MCF 10A (cell line): ENCODE data around the gene PEAK1. TPM values are rescaled to one million over a fixed set of nuclear protein-coding genes. Genes with fewer than 3 reads are reported as not detected.

ENCODE experiments used
- BruUV-seq: library from RNA; stranded (reverse); fragments of 400-500 nt; replicated peaks from 2 replicates; lab custom pipeline; 2021; lab: Mats Ljungman, UMichigan
- CTCF ChIA-PET: fragments of 300-600 bp; sonication (Branson Sonifier 250); formaldehyde crosslinking; extraction: SDS; loops from one replicate; lab custom pipeline; 2021; ENCODE audit warnings: antibody characterized with exemption, inconsistent platforms; lab: Yijun Ruan, JAX
- POLR2A ChIA-PET: fragments of 300-600, 350-650 bp; sonication (Branson Sonifier 250); formaldehyde crosslinking; extraction: SDS; loops from one replicate; lab custom pipeline; 2020; ENCODE audit warnings: antibody characterized with exemption, inconsistent platforms; lab: Yijun Ruan, JAX
- DNase-seq: peaks from one replicate; pipeline ENCODE4 v3.0.0-alpha.2; 2018; ENCODE audit not compliant: unreplicated experiment
- H3K27ac Mint-ChIP-seq: one replicate; pipeline ENCODE4 v1.8.0; 2022; ENCODE audit warnings: mild to moderate bottlenecking, low read depth, mixed read lengths; ENCODE audit not compliant: unreplicated experiment
- H3K27me3 Mint-ChIP-seq: one replicate; pipeline ENCODE4 v1.8.0; 2022; ENCODE audit warnings: mixed read lengths; ENCODE audit not compliant: insufficient read depth, unreplicated experiment
- H3K36me3 Mint-ChIP-seq: one replicate; pipeline ENCODE4 v1.8.0; 2022; ENCODE audit warnings: mild to moderate bottlenecking, moderate library complexity, mixed read lengths; ENCODE audit not compliant: insufficient read depth, unreplicated experiment
- H3K4me1 Mint-ChIP-seq: one replicate; pipeline ENCODE4 v1.8.0; 2022; ENCODE audit warnings: mixed read lengths; ENCODE audit not compliant: insufficient read depth, unreplicated experiment
- H3K4me3 Mint-ChIP-seq: one replicate; pipeline ENCODE4 v1.8.0; 2022; ENCODE audit warnings: mild to moderate bottlenecking, moderate library complexity, mixed read lengths; ENCODE audit not compliant: unreplicated experiment
- H3K9me3 Mint-ChIP-seq: one replicate; pipeline ENCODE4 v1.8.0; 2022; ENCODE audit warnings: mixed read lengths; ENCODE audit not compliant: unreplicated experiment
- CTCF ChIP-seq: fragments of 200-600 bp; IDR thresholded peaks from one replicate; pipeline ENCODE4 v1.8.0; 2022; ENCODE audit warnings: antibody characterized with exemption, mild to moderate bottlenecking; ENCODE audit not compliant: unreplicated experiment
- intact Hi-C: fragments of 100-400 bp; cut with micrococcal nuclease; formaldehyde crosslinking; loops from 2 replicates; pipeline ENCODE4 v1.14.1; 2022
- total RNA-seq: library from RNA; stranded (reverse); gene quantifications from 2 replicates; pipeline ENCODE4 v1.2.3, GENCODE V29; 2022

Gene PEAK1
- total RNA-seq, 1 experiment from 2014 or later = 20.0 TPM

- ChIA-PET CTCF (no interaction called here), POLR2A (no interaction called here)
- BruUV-seq = no TSS peak
- intact Hi-C loops = no loop called here
- TF ChIP-seq CTCF = no peak
- Mint-ChIP-seq H3K27me3 (no peaks in the 10 kb centered on the region), H3K9me3 (no peaks in the 10 kb centered on the region), H3K36me3 (no peaks in the 10 kb centered on the region), H3K27ac (no peak overlapping the region), H3K4me1 (peaks cover 18% of the 10 kb centered on the region), H3K4me3 (no peak overlapping the region)
- DNase-seq = no peak
Observed at GRCh38 chr15:77414789-77415442, 5.0 kb downstream of the PEAK1 start.

- TF ChIP-seq CTCF = no peak
- ChIA-PET CTCF (no interaction called here), POLR2A (no interaction called here)
- Mint-ChIP-seq H3K4me1 (peaks cover 19% of the 10 kb centered on the region), H3K36me3 (no peaks in the 10 kb centered on the region), H3K27me3 (no peaks in the 10 kb centered on the region), H3K9me3 (no peaks in the 10 kb centered on the region), H3K4me3 (no peak overlapping the region), H3K27ac (no peak overlapping the region)
- no TSS peak for BruUV-seq
- DNase-seq = no peak
- intact Hi-C loops = no loop called here
Observed at GRCh38 chr15:77413699-77414349, 6.1 kb downstream of the PEAK1 start.

GRCh38 chr15:77412972-77413698 lies 6.8 kb downstream of the PEAK1 start:
- no peaks in the 10 kb centered on the region for H3K9me3 Mint-ChIP-seq
- H3K27ac Mint-ChIP-seq = no peak overlapping the region
- ChIA-PET CTCF (interaction anchor here (0.6 kb wide), 1 partner anchor 221 kb away, joined by 3 read pairs; no protein-coding TSS in a partner anchor), POLR2A (no interaction called here)
- no peak for TF ChIP-seq CTCF
- peaks cover 13% of the 10 kb centered on the region for H3K4me1 Mint-ChIP-seq
- DNase-seq = no peak
- no peak overlapping the region for H3K4me3 Mint-ChIP-seq
- no peaks in the 10 kb centered on the region for H3K36me3 Mint-ChIP-seq
- BruUV-seq = no TSS peak
- intact Hi-C loops = no loop called here
- no peaks in the 10 kb centered on the region for H3K27me3 Mint-ChIP-seq

GRCh38 chr15:77411619-77411976 lies 8.3 kb downstream of the PEAK1 start:
- Mint-ChIP-seq H3K9me3 (peaks cover 6% of the 10 kb centered on the region), H3K4me3 (no peak overlapping the region), H3K4me1 (peaks cover 6% of the 10 kb centered on the region), H3K36me3 (no peaks in the 10 kb centered on the region), H3K27me3 (no peaks in the 10 kb centered on the region), H3K27ac (no peak overlapping the region)
- BruUV-seq = no TSS peak
- no peak for TF ChIP-seq CTCF
- no peak for DNase-seq
- ChIA-PET POLR2A (interaction anchor here (0.7 kb wide), 1 partner anchor 1957 kb away, joined by 3 read pairs; no protein-coding TSS in a partner anchor), CTCF (interaction anchor here (1.0 kb wide), 1 partner anchor 107 kb away, joined by 3 read pairs; no protein-coding TSS in a partner anchor)
- intact Hi-C loops = no loop called here
